Measurements from ENCODE around the gene LGALS3BP.

GRCh38 chr17:79026376-79027273 is 46.9 kb upstream of the LGALS3BP start:
- TF ChIP-seq YY1 (IDR thresholded peaks at IDR 0.05; ENCODE audit: low read depth) (no peak), FOXM1 (IDR thresholded peaks at IDR 0.05; ENCODE audit: borderline replicate concordance, low read depth) (no peak)
